Esophagus muscularis mucosa (tissue), 4 donors: ENCODE measurements around the gene KCNA5. TPM values are rescaled to one million over a fixed set of nuclear protein-coding genes. Genes with fewer than 3 reads are reported as not detected.

Experiments used
- DNase-seq: peaks from one replicate; pipeline ENCODE4 v3.0.0-alpha.2; 2017; ENCODE audit errors: extremely low spot score
- H3K27ac ChIP-seq, 4 donors: fragments of 200-600 bp; sonication (generic); replicated peaks in 1 of 4; 1 replicate in 3 of 4; 2 replicates in 1 of 4; pipeline ENCODE4 v1.5.1; 2016 to 2019; ENCODE audit warnings: mild to moderate bottlenecking in 1 of 4
- H3K27me3 ChIP-seq, 4 donors: fragments of 200-600 bp; sonication (generic); one replicate each; pipeline versions ENCODE4 v1.5.1 to v1.6.0; 2016 to 2019
- H3K36me3 ChIP-seq, 4 donors: fragments of 200-600 bp; sonication (generic); one replicate each; pipeline ENCODE4 v1.5.1; 2016 to 2019
- H3K4me1 ChIP-seq, 4 donors: fragments of 200-600 bp; sonication (generic); one replicate each; pipeline ENCODE4 v1.5.1; 2016 to 2019
- H3K4me3 ChIP-seq, 4 donors: fragments of 200-600 bp; sonication (generic); 1 replicate in 2 of 4; 2 replicates in 2 of 4; pipeline ENCODE4 v1.5.1; 2016 to 2019; ENCODE audit warnings: mild to moderate bottlenecking in 4 of 4, moderate library complexity in 1 of 4
- H3K9me3 ChIP-seq, 4 donors: fragments of 200-600 bp; sonication (generic); 1 replicate in 3 of 4; 2 replicates in 1 of 4; pipeline ENCODE4 v1.5.1; 2016 to 2019
- EP300 ChIP-seq: sonication (generic); formaldehyde crosslinking; IDR thresholded peaks from one replicate; pipeline ENCODE4 v1.6.1; 2017; ENCODE audit warnings: antibody characterized with exemption
- POLR2A ChIP-seq: fragments of 450-650 bp; IDR thresholded peaks from one replicate; pipeline ENCODE4 v1.6.1; 2017; ENCODE audit warnings: antibody characterized with exemption, moderate library complexity, mild to moderate bottlenecking, low read depth
- POLR2AphosphoS5 ChIP-seq, 2 donors: sonication (generic); formaldehyde crosslinking; IDR thresholded peaks; one replicate each; pipeline ENCODE4 v1.6.1; 2017; ENCODE audit warnings: antibody characterized with exemption in 2 of 2
- WGBS: methylation state at CpG from one replicate; pipeline ENCODE4 v1.1.5; 2018; 5-methylcytosine and 5-hydroxymethylcytosine counted together
- intact Hi-C: fragments of 100-400 bp; cut with DNase I; formaldehyde crosslinking; loops from one replicate; pipeline ENCODE4 v1.15.1; 2023
- total RNA-seq, 4 donors: library from RNA; depleted of rRNA; stranded (reverse); fragments of >200 nt; gene quantifications; one replicate each; pipeline versions ENCODE4 v1.1.0 to v1.2.1, GENCODE V29; 2016
- TF ChIP-seq, protein P1 (sequence below), 3 experiments: fragments of 200-600 bp in 2 of 3; fragments of 450-650 bp in 1 of 3; sonication (generic) in 2 of 3; IDR thresholded peaks; one replicate each; pipeline ENCODE4 v1.5.1; 2017 to 2019; ENCODE audit warnings: antibody characterized with exemption in 3 of 3, mild to moderate bottlenecking in 2 of 3, moderate library complexity in 1 of 3

Gene KCNA5
- total RNA-seq, 4 donors from 2014 or later: 1.2 to 5.9 (median 2.2) TPM

DNA sequence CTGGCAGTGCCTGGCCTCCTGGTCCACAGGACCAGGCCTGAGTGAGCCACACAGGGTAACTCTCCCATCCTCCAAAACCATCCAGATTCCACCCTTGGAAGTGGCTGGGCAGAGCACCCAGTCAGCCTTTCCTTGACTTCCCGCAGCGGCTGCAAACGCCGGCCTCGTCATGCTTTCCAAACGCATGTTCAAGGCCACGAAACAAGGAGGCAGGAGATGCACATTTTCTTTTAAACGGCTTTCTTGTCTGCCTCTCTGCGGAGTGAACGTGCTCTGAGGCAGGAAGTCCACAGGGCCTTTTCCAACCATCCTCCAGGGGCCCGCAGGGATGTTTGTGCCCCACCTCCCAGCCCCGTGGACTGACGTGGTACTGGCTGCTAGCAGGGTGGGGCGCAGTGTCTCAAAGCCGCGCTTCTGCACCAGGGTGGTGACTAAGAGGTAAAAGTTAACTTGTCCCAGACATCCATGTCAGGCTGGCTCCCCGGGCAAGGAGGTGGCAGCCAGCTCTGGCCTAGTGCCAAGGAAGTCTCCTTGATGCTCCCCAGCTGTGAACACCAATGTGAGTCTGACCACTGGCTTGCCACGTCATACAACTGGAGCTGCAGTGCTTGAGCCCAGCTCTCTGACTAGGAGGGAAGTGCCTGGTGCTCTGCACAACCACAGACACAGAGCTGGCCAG, 45.0 kb downstream of the KCNA5 start:
- Histone ChIP-seq H3K27me3 (peaks cover 0 to 12% (median 0%) of the 10 kb centered on the region in 4 donors), H3K4me3 (no peak overlapping the region), H3K36me3 (no peaks in the 10 kb centered on the region), H3K9me3 (no peaks in the 10 kb centered on the region), H3K4me1 (no peaks in the 10 kb centered on the region), H3K27ac (no peak overlapping the region)
- intact Hi-C loops: no loop called here
- no peak for DNase-seq
- TF ChIP-seq EP300: no peak
- TF ChIP-seq, protein P1, sequence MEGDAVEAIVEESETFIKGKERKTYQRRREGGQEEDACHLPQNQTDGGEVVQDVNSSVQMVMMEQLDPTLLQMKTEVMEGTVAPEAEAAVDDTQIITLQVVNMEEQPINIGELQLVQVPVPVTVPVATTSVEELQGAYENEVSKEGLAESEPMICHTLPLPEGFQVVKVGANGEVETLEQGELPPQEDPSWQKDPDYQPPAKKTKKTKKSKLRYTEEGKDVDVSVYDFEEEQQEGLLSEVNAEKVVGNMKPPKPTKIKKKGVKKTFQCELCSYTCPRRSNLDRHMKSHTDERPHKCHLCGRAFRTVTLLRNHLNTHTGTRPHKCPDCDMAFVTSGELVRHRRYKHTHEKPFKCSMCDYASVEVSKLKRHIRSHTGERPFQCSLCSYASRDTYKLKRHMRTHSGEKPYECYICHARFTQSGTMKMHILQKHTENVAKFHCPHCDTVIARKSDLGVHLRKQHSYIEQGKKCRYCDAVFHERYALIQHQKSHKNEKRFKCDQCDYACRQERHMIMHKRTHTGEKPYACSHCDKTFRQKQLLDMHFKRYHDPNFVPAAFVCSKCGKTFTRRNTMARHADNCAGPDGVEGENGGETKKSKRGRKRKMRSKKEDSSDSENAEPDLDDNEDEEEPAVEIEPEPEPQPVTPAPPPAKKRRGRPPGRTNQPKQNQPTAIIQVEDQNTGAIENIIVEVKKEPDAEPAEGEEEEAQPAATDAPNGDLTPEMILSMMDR (IDR thresholded peaks at IDR 0.05): no peak
- TF ChIP-seq POLR2A: no peak
- TF ChIP-seq POLR2AphosphoS5 (IDR thresholded peaks at IDR 0.05): no peak
- WGBS: 77% methylated on average over 13 of the region's 18 CpGs

DNA sequence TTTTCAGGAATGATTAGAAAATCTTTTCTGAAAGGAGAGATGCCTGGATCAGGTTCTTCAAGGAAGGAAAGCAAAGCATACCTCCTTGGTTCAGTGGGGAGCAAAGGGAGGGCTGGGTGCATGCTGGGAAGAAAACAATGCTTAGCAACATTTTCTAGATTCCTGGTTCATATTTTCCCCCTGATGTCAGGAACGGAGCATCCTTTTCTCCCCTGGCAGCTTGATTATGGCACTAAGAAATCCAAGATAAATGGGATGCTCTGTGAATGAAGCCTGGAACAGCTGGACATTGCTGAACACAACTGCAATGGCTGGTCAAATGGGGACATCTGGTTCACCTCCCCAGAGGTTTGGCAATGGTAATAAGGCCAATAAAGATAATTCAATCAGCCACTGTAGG, 50.9 kb downstream of the KCNA5 start:
- Histone ChIP-seq H3K27me3 (peaks cover 0 to 42% (median 0%) of the 10 kb centered on the region in 4 donors), H3K9me3 (no peaks in the 10 kb centered on the region), H3K4me1 (no peaks in the 10 kb centered on the region), H3K36me3 (no peaks in the 10 kb centered on the region), H3K27ac (no peak overlapping the region), H3K4me3 (no peak overlapping the region)
- WGBS: 53% methylated on average over 1 of the region's 1 CpG
- TF ChIP-seq POLR2A (no peak), POLR2AphosphoS5 (IDR thresholded peaks at IDR 0.05) (no peak), EP300 (no peak)
- TF ChIP-seq, protein P1 (IDR thresholded peaks at IDR 0.05): no peak
- peak; percentile 34 for DNase-seq
- intact Hi-C loops: no loop called here

DNA sequence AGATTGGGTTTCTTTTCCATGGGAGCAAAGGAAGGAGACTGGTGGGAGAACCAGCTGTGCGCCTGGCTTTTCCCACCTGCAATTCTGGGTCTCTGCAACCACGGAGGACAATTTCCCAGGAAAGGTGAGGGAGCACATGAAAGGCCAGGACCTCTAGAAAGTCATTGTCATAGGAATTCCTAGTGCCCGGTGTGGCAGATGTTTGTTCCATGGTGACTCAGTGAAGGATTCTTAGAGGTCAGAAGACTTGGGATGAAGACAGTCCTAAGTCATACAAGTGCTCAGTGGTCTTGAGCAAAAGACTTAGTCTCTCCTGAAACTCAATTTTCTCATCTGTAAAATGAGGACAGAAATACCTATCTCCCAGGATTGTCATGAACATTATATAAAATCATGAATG, 51.3 kb downstream of the KCNA5 start:
- 86% methylated on average over 3 of the region's 3 CpGs for WGBS
- peaks cover 0 to 46% (median 0%) of the 10 kb centered on the region in 4 donors for H3K27me3 ChIP-seq
- TF ChIP-seq EP300 (no peak), POLR2A (no peak), POLR2AphosphoS5 (IDR thresholded peaks at IDR 0.05) (no peak)
- TF ChIP-seq, protein P1 (IDR thresholded peaks at IDR 0.05): no peak

More for the DNA sequence above, 51.3 kb downstream of the KCNA5 start:
- Histone ChIP-seq H3K36me3 (no peaks in the 10 kb centered on the region), H3K4me3 (no peak overlapping the region), H3K27ac (no peak overlapping the region), H3K9me3 (no peaks in the 10 kb centered on the region), H3K4me1 (no peaks in the 10 kb centered on the region)
- DNase-seq: peak; percentile 72
- intact Hi-C loops: no loop called here

Other genes starting within 250 kb of the KCNA5 start
- gene KCNA1, start 134.0 kb upstream of the KCNA5 start, total RNA-seq: under 1 TPM in 2 of 4 donors, not detected in 2; 0.17 to 0.71 TPM